ENCODE data around the gene ZFAND4.
"Not testable (repeated sequence)": the region's sequence is repeated elsewhere in the genome, so short reads cannot be mapped to it uniquely, and the experiment has no call there.

Gene ZFAND4

DNA sequence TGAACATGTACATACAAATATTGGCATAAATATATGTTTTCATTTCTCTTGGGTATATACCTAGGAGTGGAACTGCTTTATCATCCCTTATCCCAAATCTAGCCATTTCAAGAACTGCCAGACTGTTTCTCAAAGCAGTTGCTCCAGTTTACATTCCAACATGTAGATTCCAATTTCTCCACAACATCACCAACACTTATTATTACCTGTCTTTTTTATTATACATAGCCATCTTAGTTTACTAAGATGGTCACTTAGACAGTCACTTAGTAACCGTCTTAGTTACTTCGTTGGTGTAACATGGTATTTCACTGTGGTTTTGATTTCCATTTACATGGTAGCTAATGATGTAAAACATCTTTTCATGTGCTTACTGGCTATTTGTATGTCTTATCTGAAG is 82.7 kb downstream of the ZFAND4 start:
- no peak for DNase-seq

- no peak for DNase-seq
These were observed 83.6 kb downstream of the ZFAND4 start for GRCh38 chr10:45589009-45589408.

- no peak for DNase-seq
These were observed 86.3 kb downstream of the ZFAND4 start for GRCh38 chr10:45586028-45586824.

DNA sequence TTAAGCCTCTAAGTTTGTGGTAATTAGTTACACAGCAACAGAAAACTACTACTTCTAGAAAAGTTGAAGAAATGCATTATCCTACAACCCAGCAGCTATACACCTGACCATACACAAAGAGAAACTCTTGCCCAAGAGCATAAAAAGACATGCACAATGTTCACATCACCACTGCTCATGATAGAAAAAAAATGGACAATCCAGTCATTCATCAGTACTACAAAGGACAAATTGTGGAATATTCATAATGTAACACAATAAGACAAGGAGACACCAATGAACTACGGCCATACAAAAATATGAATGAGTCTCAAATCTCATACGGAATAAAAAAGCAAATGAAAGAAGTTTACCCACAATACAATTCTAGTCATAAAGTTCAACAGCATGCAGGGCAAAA is 87.4 kb downstream of the ZFAND4 start:
- no peak for DNase-seq

- no peak for DNase-seq
These were observed 90.2 kb downstream of the ZFAND4 start for GRCh38 chr10:45582386-45582781.

DNA sequence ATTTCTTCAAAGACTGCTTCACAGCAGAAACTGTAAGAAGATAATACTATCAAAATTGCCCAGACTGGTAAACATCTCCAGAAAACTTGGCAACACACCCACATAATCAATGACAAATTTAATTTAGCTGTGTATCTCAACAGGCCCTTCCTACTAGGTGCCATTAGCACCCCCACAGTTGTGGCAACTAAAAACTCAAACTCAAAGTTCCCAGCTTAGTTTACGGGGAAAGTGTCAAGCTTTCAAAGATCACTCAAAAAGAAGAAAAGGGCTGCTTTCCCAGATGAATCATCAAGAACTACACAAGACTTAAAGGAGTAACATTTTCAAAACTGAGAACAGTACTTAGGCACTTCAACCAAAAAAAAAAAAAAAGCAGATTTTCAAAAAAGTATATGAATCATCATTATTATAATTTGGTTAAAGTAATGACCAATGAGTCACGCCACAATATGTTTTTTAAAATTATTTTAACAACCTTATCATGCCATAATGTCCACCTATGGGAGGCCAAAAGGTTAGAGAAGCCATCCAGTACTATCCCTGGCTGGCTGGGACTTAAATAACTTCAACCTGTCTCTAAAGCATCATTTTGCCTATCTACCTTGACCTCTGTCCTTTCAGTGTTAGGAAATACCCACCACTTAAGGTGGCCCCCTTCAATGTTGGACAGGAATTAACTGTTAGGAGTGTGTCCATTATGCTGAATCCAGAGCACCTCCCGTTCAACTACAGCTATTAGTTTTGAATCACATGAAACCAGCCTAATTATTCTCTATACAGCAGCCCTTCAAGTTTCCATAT is 90.8 kb downstream of the ZFAND4 start:
- no peak for DNase-seq

- no peak for DNase-seq
These were observed 91.4 kb downstream of the ZFAND4 start for GRCh38 chr10:45581216-45581549.

DNA sequence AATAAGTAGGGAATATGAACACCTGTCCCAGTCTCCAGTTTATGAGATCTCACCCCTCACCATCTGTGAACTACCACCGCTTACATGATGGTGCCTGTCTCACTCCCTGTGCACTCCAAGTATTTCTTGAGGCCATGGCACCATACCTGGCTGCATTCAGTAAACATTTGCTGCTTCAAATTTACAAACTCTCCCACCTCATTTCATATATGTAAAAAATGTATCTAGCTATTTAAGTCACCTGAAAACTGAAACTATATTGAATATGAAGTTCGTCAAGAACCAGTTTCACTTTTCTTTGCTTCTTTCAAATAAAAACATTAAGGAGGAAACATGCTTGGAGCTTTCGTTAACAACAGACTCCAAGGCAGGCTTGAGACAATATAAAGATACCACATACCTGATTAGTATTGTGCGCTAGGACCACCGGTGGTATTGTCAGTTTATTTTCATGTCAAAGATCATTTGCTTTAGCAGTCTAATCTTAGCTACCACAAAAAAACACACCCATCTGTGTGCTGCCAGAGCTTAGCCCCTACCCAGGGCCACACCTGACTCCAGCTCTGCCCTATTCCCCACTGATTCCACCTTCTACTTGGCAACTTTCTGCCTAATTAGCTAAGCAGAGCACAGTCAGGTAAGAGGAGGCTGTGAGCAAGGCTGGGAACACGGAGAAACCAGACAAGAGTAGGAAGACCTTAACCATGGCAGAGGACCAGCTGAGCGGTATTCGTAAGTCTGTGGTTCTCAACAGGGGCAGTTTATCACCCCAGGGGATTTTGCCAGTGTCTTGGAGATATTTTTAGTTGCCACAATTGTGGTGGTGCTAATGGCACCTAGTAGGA is 92.0 kb downstream of the ZFAND4 start:
- no peak for DNase-seq

DNA sequence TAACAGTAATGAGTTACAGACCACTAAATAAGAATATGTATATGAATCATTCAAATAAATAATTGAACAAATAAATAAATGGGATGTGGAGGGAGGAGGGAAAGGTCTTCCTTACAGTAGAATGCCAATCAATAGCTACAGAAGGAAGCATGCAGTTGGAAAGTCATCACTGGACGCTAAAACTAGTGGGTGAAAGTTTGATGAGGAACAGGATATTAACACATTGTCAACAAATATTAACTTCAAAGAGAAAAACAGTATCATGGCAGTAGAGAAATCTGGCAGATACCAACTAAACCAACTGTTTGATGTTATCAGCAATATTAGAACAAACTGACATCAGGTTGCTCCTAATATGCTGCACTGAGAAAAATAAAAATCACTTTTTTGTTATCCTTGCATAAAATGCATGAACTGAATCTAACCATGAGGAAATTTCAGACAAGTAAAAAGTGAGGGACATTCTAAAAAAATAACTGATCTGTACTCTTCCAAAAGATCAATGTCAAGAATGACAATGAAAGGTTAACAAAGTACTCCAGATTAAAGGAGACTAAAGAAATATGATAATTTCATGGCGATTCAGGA is 94.1 kb downstream of the ZFAND4 start:
- DNase-seq, result no peak

DNA sequence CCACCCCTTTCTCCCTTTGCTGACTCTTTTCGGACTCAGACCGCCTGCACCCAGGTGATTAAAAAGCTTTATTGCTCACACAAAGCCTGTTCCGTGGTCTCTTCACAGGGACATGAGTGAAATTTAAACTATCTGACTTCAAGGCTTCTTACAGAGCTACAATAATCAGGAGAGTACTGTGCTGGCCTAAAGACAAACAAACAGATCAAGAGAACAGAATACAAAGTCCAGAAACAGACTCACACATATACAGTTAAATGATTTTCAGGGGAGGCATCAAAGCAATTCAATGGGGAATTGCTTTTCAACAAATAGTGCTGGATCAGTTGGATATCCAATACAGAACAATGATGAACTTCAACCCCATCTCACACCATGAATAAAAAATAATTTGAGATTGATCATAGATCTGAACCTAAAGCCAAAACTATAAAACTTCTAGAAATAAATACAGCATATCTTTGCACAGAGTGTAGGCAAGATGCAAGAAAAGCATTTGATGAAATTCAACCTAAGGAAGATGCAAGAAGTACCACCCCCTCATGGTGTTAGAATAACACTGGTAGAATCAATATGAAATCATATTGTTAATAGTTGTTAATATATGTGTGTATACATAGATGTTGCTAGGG is 96.5 kb downstream of the ZFAND4 start:
- no peak for DNase-seq

- not testable (repeated sequence) for DNase-seq
These were observed 97.4 kb downstream of the ZFAND4 start for GRCh38 chr10:45575032-45575761.

DNA sequence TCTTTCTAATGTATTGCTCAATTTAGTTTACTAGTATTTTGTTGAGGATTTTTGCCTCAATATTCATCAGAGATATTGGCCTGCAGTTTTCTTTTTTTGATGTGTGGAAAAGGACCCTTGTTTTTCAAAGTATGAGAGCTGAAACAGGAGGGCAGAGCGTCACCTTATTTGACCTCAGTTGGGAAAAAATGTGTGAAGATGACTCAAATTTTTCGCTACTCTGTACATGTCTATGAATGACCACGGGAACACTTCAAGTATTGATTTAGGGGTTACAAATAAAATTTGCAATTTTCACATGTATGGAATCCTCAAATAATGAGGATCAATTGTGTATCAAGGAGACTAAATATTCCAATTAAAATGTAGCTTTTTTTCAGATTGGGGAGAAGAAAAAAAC is 103.1 kb downstream of the ZFAND4 start:
- no peak for DNase-seq

DNA sequence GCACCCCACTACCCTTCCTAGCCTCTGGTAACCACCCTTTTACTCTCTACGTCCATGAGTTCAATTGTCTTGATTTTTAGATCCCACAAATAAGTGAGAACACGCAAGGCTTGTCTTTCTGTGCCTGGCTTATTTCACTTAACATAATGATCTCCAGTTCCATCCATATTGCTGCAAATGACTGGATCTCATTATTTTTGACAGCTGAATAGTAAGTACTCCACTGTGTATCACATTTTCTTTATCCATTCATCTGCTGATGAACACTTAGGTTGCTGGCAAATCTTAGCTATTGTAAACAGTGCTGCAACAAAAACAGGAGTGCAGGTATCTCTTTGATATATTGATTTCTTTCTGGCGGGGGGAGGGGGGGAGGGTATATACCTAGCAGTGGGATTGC is 106.2 kb downstream of the ZFAND4 start:
- DNase-seq, result no peak

Measured in anterior cingulate cortex (tissue), 58 donors.